Endothelial cell of umbilical vein (primary cell): ENCODE results near the gene ERCC2.

Experiments used
- EZH2 ChIP-seq: IDR thresholded peaks from 2 replicates; pipeline ENCODE4 v1.6.1; 2012; ENCODE audit warnings: borderline replicate concordance, low read depth, mild to moderate bottlenecking, moderate library complexity, low read length, inconsistent platforms; ENCODE audit not compliant: severe bottlenecking
- FOS ChIP-seq: IDR thresholded peaks from 2 replicates; pipeline ENCODE4 v1.6.1; 2011; ENCODE audit warnings: mild to moderate bottlenecking, low read length, moderate library complexity, borderline replicate concordance; ENCODE audit not compliant: insufficient read depth
- GATA2 ChIP-seq: IDR thresholded peaks from 2 replicates; pipeline ENCODE4 v1.7.0; 2011; ENCODE audit warnings: low read depth, mild to moderate bottlenecking, moderate library complexity, mixed read lengths, low read length; ENCODE audit not compliant: insufficient read length, insufficient read depth
- JUN ChIP-seq: IDR thresholded peaks from 2 replicates; pipeline ENCODE4 v1.6.1; 2011; ENCODE audit warnings: borderline replicate concordance, low read depth; ENCODE audit not compliant: insufficient read length, insufficient read depth
- MYC ChIP-seq: IDR thresholded peaks from one replicate; pipeline ENCODE4 v1.6.1; 2011; ENCODE audit warnings: mild to moderate bottlenecking, low read depth, low read length
- POLR2A ChIP-seq: IDR thresholded peaks from 2 replicates; pipeline ENCODE4 v1.6.1; 2012; ENCODE audit warnings: low read depth, mild to moderate bottlenecking, control low read depth, low read length
- POLR2AphosphoS5 ChIP-seq: IDR thresholded peaks from 2 replicates; pipeline ENCODE4 v1.6.1; 2012; ENCODE audit warnings: low read depth, mild to moderate bottlenecking, control low read depth, low read length, moderate library complexity; ENCODE audit not compliant: insufficient read depth
- TF ChIP-seq, protein P1 (sequence below), 2 donors: IDR thresholded peaks; 1 replicate in 1 of 2; 2 replicates in 1 of 2; pipeline ENCODE4 v1.5.1; 2011; ENCODE audit warnings: low read length in 2 of 2, mild to moderate bottlenecking in 2 of 2, moderate library complexity in 2 of 2, control low read depth in 1 of 2, inconsistent platforms in 1 of 2, low read depth in 1 of 2; ENCODE audit not compliant: insufficient read depth in 1 of 2; ENCODE audit errors: extremely low read depth in 1 of 2
- TF ChIP-seq, protein P2 (sequence below): IDR thresholded peaks from 2 replicates; pipeline ENCODE4 v1.6.1; 2011; ENCODE audit not compliant: insufficient read depth, insufficient read length

DNA sequence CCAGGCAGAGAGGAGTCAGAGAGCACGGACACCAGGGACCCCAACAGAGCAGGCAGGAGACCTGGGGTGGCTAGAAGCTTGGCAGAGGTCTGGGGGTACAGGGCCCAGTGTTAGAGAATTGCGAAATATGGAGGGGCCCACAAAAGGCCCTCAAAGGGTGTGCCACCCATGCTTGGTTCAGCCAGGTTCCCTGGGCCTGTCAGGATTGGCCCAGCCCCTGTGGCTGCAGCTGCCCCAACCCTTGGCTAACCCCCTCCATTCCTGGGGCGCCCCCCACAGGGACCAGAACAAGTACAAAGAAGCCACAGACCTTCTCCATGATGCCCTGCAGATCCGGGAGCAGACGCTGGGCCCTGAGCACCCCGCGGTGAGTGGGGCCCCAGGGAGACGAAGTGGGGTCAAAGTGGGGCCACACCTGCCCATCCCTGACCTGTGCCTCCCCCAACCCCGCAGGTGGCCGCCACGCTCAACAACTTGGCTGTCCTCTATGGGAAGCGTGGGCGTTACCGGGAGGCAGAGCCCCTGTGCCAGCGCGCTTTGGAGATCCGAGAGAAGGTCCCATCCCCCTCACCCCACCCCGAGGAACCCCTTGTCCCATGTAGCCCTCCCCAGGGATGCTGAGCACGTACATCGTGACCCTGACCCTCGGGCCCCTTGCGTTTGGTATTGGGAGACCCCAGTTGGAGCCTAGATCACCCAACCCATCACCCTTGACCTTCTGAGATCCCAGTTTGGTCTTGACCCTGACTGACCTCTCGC is 21.8 kb downstream of the ERCC2 start:
- TF ChIP-seq, protein P1, sequence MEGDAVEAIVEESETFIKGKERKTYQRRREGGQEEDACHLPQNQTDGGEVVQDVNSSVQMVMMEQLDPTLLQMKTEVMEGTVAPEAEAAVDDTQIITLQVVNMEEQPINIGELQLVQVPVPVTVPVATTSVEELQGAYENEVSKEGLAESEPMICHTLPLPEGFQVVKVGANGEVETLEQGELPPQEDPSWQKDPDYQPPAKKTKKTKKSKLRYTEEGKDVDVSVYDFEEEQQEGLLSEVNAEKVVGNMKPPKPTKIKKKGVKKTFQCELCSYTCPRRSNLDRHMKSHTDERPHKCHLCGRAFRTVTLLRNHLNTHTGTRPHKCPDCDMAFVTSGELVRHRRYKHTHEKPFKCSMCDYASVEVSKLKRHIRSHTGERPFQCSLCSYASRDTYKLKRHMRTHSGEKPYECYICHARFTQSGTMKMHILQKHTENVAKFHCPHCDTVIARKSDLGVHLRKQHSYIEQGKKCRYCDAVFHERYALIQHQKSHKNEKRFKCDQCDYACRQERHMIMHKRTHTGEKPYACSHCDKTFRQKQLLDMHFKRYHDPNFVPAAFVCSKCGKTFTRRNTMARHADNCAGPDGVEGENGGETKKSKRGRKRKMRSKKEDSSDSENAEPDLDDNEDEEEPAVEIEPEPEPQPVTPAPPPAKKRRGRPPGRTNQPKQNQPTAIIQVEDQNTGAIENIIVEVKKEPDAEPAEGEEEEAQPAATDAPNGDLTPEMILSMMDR (IDR thresholded peaks at IDR 0.05; ENCODE audit: extremely low read depth in 1 of 2, insufficient read depth in 1 of 2, low read depth in 1 of 2, low read length in 2 of 2) = no peak
- TF ChIP-seq POLR2AphosphoS5 (peak; percentile 28), POLR2A (no peak), MYC (no peak), FOS (no peak), GATA2 (no peak), JUN (no peak), EZH2 (no peak)
- TF ChIP-seq, protein P2, sequence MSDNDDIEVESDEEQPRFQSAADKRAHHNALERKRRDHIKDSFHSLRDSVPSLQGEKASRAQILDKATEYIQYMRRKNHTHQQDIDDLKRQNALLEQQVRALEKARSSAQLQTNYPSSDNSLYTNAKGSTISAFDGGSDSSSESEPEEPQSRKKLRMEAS = no peak
